OCI-LY3 (cell line): ENCODE data around the gene CIB1.

Experiments used
- EZH2phosphoT487 ChIP-seq: fragments of 200-600 bp; shearing (Covaris generic); IDR thresholded peaks from 2 replicates; pipeline ENCODE4 v1.6.1; 2018; ENCODE audit warnings: antibody characterized with exemption, mixed run types, low read depth
- TF ChIP-seq, protein P1 (sequence below): fragments of 200-600, 300-600 bp; sonication (generic); IDR thresholded peaks from 2 replicates; pipeline ENCODE4 v1.5.1; 2014; ENCODE audit warnings: antibody characterized with exemption, low read length, low read depth

DNA sequence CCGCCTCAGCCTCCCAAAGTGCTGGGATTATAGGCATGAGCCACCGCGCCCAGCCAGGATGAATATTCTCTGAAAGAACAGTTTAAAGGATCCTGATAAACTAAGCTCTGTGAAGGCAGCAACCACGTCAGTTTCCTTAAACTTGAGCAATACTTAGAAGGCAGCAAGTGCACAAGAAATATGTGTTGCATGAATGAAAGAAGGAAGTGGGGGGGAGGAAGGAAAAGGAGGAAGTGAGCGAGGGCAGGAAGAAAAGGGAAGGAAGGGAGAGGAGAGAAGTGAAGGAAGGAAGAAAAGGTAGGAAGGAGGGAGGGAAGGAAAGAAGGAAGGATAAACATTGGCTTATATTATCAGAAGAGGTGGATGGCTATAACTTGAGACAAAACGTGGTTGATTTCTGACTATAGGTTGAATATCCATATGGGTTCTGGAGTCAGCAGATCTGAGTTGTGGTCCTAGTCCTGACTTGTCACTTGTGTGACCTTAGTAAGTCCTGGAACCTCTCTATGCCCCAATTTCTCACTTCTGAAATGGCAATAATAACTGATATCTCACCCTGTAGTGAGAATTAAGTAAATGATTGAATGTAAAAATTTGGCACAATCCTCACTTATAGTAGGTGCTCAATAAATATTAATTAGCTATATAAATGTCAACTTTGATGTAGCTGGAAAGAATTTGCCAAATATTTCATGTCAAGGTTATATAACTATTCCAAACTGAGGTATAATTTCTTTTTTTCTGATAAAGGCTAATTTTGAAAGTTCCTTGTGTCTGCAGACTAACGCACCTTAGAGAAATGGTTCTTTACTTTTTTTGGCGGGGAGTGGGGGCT, 44.6 kb downstream of the CIB1 start:
- TF ChIP-seq, protein P1, sequence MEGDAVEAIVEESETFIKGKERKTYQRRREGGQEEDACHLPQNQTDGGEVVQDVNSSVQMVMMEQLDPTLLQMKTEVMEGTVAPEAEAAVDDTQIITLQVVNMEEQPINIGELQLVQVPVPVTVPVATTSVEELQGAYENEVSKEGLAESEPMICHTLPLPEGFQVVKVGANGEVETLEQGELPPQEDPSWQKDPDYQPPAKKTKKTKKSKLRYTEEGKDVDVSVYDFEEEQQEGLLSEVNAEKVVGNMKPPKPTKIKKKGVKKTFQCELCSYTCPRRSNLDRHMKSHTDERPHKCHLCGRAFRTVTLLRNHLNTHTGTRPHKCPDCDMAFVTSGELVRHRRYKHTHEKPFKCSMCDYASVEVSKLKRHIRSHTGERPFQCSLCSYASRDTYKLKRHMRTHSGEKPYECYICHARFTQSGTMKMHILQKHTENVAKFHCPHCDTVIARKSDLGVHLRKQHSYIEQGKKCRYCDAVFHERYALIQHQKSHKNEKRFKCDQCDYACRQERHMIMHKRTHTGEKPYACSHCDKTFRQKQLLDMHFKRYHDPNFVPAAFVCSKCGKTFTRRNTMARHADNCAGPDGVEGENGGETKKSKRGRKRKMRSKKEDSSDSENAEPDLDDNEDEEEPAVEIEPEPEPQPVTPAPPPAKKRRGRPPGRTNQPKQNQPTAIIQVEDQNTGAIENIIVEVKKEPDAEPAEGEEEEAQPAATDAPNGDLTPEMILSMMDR: no peak
- no peak for TF ChIP-seq EZH2phosphoT487
